Loucy (cell line): ENCODE results near the gene ST8SIA3.

Experiments
- H2AFZ ChIP-seq: fragments of 200-600 bp; sonication (generic); 2 replicates; pipeline ENCODE4 v1.6.0; 2016; ENCODE audit warnings: antibody characterized with exemption, mild to moderate bottlenecking, low read length, moderate library complexity
- H3F3A ChIP-seq: fragments of 200-600 bp; 2 replicates; pipeline ENCODE4 v1.6.0; 2016; ENCODE audit warnings: antibody characterized with exemption, low read depth, mild to moderate bottlenecking
- H3K27me3 ChIP-seq: fragments of 200-600 bp; sonication (generic); 2 replicates; pipeline ENCODE4 v1.6.1; 2014; ENCODE audit warnings: low read length, mild to moderate bottlenecking; ENCODE audit not compliant: insufficient read depth, poor library complexity, severe bottlenecking
- H3K36me3 ChIP-seq: fragments of 200-600 bp; sonication (generic); 2 replicates; pipeline ENCODE4 v1.6.1; 2016; ENCODE audit warnings: low read length; ENCODE audit not compliant: insufficient read depth
- H3K4me1 ChIP-seq: fragments of 200-600 bp; sonication (generic); 2 replicates; pipeline ENCODE4 v1.5.1; 2014; ENCODE audit warnings: low read length, mild to moderate bottlenecking; ENCODE audit not compliant: insufficient read depth, poor library complexity, severe bottlenecking
- H3K4me2 ChIP-seq: fragments of 200-600 bp; sonication (generic); 2 replicates; pipeline ENCODE4 v1.6.0; 2014; ENCODE audit warnings: antibody characterized with exemption, low read length, low read depth, mild to moderate bottlenecking; ENCODE audit not compliant: poor library complexity, severe bottlenecking
- H3K4me3 ChIP-seq: fragments of 200-600 bp; sonication (generic); 2 replicates; pipeline ENCODE4 v1.5.1; 2014; ENCODE audit warnings: low read length, mild to moderate bottlenecking, mixed read lengths; ENCODE audit not compliant: poor library complexity, severe bottlenecking
- H3K79me2 ChIP-seq: fragments of 200-600 bp; sonication (generic); 2 replicates; pipeline ENCODE4 v1.6.1; 2014; ENCODE audit warnings: low read length; ENCODE audit not compliant: insufficient read depth
- H3K9ac ChIP-seq: fragments of 200-600 bp; sonication (generic); 2 replicates; pipeline ENCODE4 v1.6.0; 2014; ENCODE audit warnings: mild to moderate bottlenecking, low read depth, low read length, moderate library complexity; ENCODE audit not compliant: poor library complexity, severe bottlenecking
- H3K9me2 ChIP-seq: fragments of 200-600 bp; sonication (generic); replicated peaks from 2 replicates; pipeline ENCODE4 v1.6.1; 2016; ENCODE audit warnings: low read depth, low read length, mixed read lengths
- H3K9me3 ChIP-seq: fragments of 200-600 bp; sonication (generic); 2 replicates; pipeline ENCODE4 v1.6.1; 2014; ENCODE audit warnings: mild to moderate bottlenecking, antibody characterized with exemption, low read length, low read depth; ENCODE audit not compliant: insufficient read depth
- H4K20me1 ChIP-seq: fragments of 200-600 bp; sonication (generic); 2 replicates; pipeline ENCODE4 v1.6.0; 2014; ENCODE audit warnings: antibody characterized with exemption, low read length, mild to moderate bottlenecking; ENCODE audit not compliant: insufficient read depth, poor library complexity, severe bottlenecking
- EZH2phosphoT487 ChIP-seq: fragments of 200-600 bp; IDR thresholded peaks from 2 replicates; pipeline ENCODE4 v1.6.1; 2018; ENCODE audit warnings: antibody characterized with exemption, mild to moderate bottlenecking, moderate library complexity, borderline replicate concordance
- TF ChIP-seq, protein P1 (sequence below): fragments of 200-600 bp; sonication (generic); conservative IDR thresholded peaks from 2 replicates; pipeline ENCODE4 v1.5.1; 2014; ENCODE audit warnings: mild to moderate bottlenecking, antibody characterized with exemption, low read length

ST8SIA3 gene

GRCh38 chr18:57352271-57352701 lies at the start of gene ST8SIA3:
ST8SIA3 (plus strand) TSS chr18:57352557; CDS start chr18:57352847, 290 bp downstream.
- Histone ChIP-seq H3K79me2 (no peaks in the 10 kb centered on the region), H3K4me3 (no peak within 1 kb of the TSS)

GRCh38 chr18:57311472-57311871 lies 40.9 kb upstream of the ST8SIA3 start:
- H3K9me2 ChIP-seq, result no peaks in the 10 kb centered on the region
- H3K27me3 ChIP-seq, result no peaks in the 10 kb centered on the region
- H3K79me2 ChIP-seq, result no peaks in the 10 kb centered on the region
- H3K36me3 ChIP-seq, result no peaks in the 10 kb centered on the region
- H3K4me1 ChIP-seq, result no peaks in the 10 kb centered on the region
- H3K4me3 ChIP-seq, result no peak overlapping the region
- H3K9ac ChIP-seq, result no peak overlapping the region
- no peaks in the 10 kb centered on the region for H3K9me3 ChIP-seq
- TF ChIP-seq, protein P1, sequence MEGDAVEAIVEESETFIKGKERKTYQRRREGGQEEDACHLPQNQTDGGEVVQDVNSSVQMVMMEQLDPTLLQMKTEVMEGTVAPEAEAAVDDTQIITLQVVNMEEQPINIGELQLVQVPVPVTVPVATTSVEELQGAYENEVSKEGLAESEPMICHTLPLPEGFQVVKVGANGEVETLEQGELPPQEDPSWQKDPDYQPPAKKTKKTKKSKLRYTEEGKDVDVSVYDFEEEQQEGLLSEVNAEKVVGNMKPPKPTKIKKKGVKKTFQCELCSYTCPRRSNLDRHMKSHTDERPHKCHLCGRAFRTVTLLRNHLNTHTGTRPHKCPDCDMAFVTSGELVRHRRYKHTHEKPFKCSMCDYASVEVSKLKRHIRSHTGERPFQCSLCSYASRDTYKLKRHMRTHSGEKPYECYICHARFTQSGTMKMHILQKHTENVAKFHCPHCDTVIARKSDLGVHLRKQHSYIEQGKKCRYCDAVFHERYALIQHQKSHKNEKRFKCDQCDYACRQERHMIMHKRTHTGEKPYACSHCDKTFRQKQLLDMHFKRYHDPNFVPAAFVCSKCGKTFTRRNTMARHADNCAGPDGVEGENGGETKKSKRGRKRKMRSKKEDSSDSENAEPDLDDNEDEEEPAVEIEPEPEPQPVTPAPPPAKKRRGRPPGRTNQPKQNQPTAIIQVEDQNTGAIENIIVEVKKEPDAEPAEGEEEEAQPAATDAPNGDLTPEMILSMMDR, result no peak
- no peak for TF ChIP-seq EZH2phosphoT487
- no peaks in the 10 kb centered on the region for H3F3A ChIP-seq
- H4K20me1 ChIP-seq, result no peaks in the 10 kb centered on the region
- no peak overlapping the region for H2AFZ ChIP-seq
- H3K4me2 ChIP-seq, result no peak overlapping the region

More at GRCh38 chr18:57352271-57352701, at the start of gene ST8SIA3:
- H4K20me1 ChIP-seq, result no peaks in the 10 kb centered on the region
- no peak within 1 kb of the TSS for H3K4me2 ChIP-seq
- TF ChIP-seq, protein P1, result no peak
- no peak for TF ChIP-seq EZH2phosphoT487
- no peaks in the 10 kb centered on the region for H3K9me3 ChIP-seq
- H3K36me3 ChIP-seq, result no peaks in the 10 kb centered on the region
- no peaks in the 10 kb centered on the region for H3F3A ChIP-seq
- no peak within 1 kb of the TSS for H3K9ac ChIP-seq
- no peak within 1 kb of the TSS for H2AFZ ChIP-seq
- no peaks in the 10 kb centered on the region for H3K4me1 ChIP-seq
- no peaks in the 10 kb centered on the region for H3K27me3 ChIP-seq
- no peaks in the 10 kb centered on the region for H3K9me2 ChIP-seq

- no peaks in the 10 kb centered on the region for H3F3A ChIP-seq
- H2AFZ ChIP-seq, result no peak overlapping the region
- H3K9ac ChIP-seq, result no peak overlapping the region
- no peaks in the 10 kb centered on the region for H4K20me1 ChIP-seq
- H3K4me3 ChIP-seq, result no peak overlapping the region
- no peaks in the 10 kb centered on the region for H3K9me2 ChIP-seq
- no peaks in the 10 kb centered on the region for H3K4me1 ChIP-seq
- H3K4me2 ChIP-seq, result no peak overlapping the region
- no peaks in the 10 kb centered on the region for H3K79me2 ChIP-seq
- H3K36me3 ChIP-seq, result no peaks in the 10 kb centered on the region
- TF ChIP-seq, protein P1, result no peak
- TF ChIP-seq EZH2phosphoT487, result no peak
- H3K27me3 ChIP-seq, result no peaks in the 10 kb centered on the region
- H3K9me3 ChIP-seq, result no peaks in the 10 kb centered on the region
These were observed 39.8 kb upstream of the ST8SIA3 start for GRCh38 chr18:57312346-57313144.
